CD4-positive, alpha-beta T cell treated with Interleukin-4 for 1 hour (primary cell): ENCODE data around the gene LCE1B.

Experiments used
- DNase-seq, 2 donors: peaks; one replicate each; pipeline ENCODE4 v3.0.0-alpha.2; 2020 to 2022

Gene LCE1B

GRCh38 chr1:152811671-152812070 lies at the start of gene LCE1B:
Gene LCE1B (plus strand): TSS chr1:152811971. CDS start chr1:152812447, 476 bp downstream.
- DNase-seq: no peak

GRCh38 chr1:152768847-152769533 lies 42.8 kb upstream of the LCE1B start:
- DNase-seq: no peak

- DNase-seq: no peak
Measured at GRCh38 chr1:152770411-152770810, 41.4 kb upstream of the LCE1B start.

GRCh38 chr1:152774875-152775274 lies 36.9 kb upstream of the LCE1B start, which contains the start of gene LCE1F:
Gene LCE1F (plus strand): TSS chr1:152775140. CDS start chr1:152776372, 1,232 bp downstream.
- no peak for DNase-seq

GRCh38 chr1:152776361-152776760 lies 35.4 kb upstream of the LCE1B start:
- DNase-seq: no peak

GRCh38 chr1:152777510-152778137 lies 34.1 kb upstream of the LCE1B start:
- DNase-seq: no peak

GRCh38 chr1:152783095-152783494 lies 28.7 kb upstream of the LCE1B start:
- no peak for DNase-seq

GRCh38 chr1:152786077-152786476 lies 25.7 kb upstream of the LCE1B start, which contains the start of gene LCE1E:
Gene LCE1E (plus strand): TSS chr1:152786257. CDS start chr1:152787300, 1,043 bp downstream.
- no peak for DNase-seq

GRCh38 chr1:152795686-152796085 lies 16.1 kb upstream of the LCE1B start:
- no peak for DNase-seq

GRCh38 chr1:152796421-152796820 lies 15.3 kb upstream of the LCE1B start, which contains the start of gene LCE1D:
Gene LCE1D (plus strand): TSS chr1:152796721. CDS start chr1:152797795, 1,074 bp downstream.
- DNase-seq: no peak

GRCh38 chr1:152801333-152801732 lies 10.4 kb upstream of the LCE1B start:
- DNase-seq: no peak

GRCh38 chr1:152806576-152806975 lies 5.2 kb upstream of the LCE1B start, which contains the start of gene LCE1C:
Gene LCE1C (minus strand): TSS chr1:152806651. CDS start chr1:152805478, 1,173 bp downstream.
- DNase-seq: no peak

- no peak for DNase-seq
Measured at GRCh38 chr1:152811050-152811449, 721 bp upstream of the LCE1B start.

GRCh38 chr1:152817309-152817708 lies 5.5 kb downstream of the LCE1B start:
- no peak for DNase-seq

- DNase-seq: no peak
Measured at GRCh38 chr1:152823294-152823693, 11.5 kb downstream of the LCE1B start.

GRCh38 chr1:152824964-152825363 lies 13.2 kb downstream of the LCE1B start:
- no peak for DNase-seq

GRCh38 chr1:152827173-152827572 lies 15.4 kb downstream of the LCE1B start, which contains the start of gene LCE1A:
Gene LCE1A (plus strand): TSS chr1:152827473. CDS start chr1:152827473, 0 bp downstream.
- no peak for DNase-seq

GRCh38 chr1:152836870-152837269 lies 25.1 kb downstream of the LCE1B start:
- no peak for DNase-seq

GRCh38 chr1:152842556-152842955 lies 30.8 kb downstream of the LCE1B start, which contains the start of gene LCE6A:
Gene LCE6A (plus strand): TSS chr1:152842856. CDS start chr1:152843521, 665 bp downstream.
- no peak for DNase-seq

GRCh38 chr1:152855661-152856060 lies 43.9 kb downstream of the LCE1B start:
- no peak for DNase-seq

- DNase-seq: no peak
Measured at GRCh38 chr1:152858062-152858461, 46.3 kb downstream of the LCE1B start.

- DNase-seq: no peak
Measured at GRCh38 chr1:152859696-152860095, 47.9 kb downstream of the LCE1B start, which contains the start of gene LCE7A. Gene LCE7A (plus strand): TSS chr1:152859996. CDS start chr1:152860698, 702 bp downstream.

GRCh38 chr1:152860129-152860528 lies 48.4 kb downstream of the LCE1B start:
- DNase-seq: no peak

GRCh38 chr1:152861374-152861773 lies 49.6 kb downstream of the LCE1B start:
- DNase-seq: no peak
